Activated naive CD4-positive, alpha-beta T cell treated with Interleukin-2 at 50 U/mL for 16 hours (primary cell): ENCODE measurements around the gene AHNAK.

Source experiments
- DNase-seq: peaks from one replicate; pipeline ENCODE4 v3.0.0-alpha.2; 2020

The AHNAK gene

DNA sequence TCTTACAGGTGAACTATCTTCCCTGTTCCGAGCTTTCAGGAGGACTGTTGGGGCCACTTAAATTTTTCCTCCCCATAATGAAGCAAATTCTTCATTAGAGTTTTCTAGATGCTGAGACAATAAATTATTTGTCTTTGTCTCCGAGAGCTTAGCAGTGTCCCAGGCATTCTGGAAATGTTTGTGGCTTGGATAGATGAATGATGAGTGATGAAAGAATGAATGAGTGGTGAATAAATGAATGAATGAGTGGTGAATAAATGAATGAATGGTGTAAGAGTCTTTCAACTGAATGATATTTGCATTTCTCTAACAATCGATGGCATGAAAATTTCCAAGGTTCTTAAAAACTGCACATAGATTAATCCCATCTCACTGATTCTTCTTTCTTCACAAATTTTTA, 52.8 kb downstream of the AHNAK start:
- no peak for DNase-seq

- DNase-seq = no peak
Measured at GRCh38 chr11:62492586-62492985, 54.0 kb downstream of the AHNAK start.

- no peak for DNase-seq
Measured at GRCh38 chr11:62491571-62492329, 54.9 kb downstream of the AHNAK start.

DNA sequence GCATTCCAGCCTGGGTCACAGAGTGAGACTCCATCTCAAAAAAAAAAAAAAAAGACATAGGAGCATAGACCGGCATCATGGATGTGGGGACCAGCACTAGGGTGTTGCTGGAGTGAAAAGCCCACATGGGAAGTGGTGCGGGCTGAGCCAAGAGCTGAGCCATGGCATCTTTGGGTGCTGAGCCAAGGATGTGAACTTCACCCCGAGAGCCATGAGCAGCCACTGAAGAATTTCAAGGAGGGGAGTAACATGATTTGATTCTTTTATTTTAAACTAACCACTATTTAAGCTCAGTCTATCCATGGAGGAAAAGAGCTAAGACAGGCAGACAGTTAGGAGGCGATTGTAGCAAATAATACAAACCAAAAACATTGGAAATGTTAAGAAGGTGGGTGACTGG, 57.4 kb downstream of the AHNAK start:
- DNase-seq = no peak

GRCh38 chr11:62487738-62488551, 58.7 kb downstream of the AHNAK start:
- no peak for DNase-seq

GRCh38 chr11:62487136-62487535, 59.5 kb downstream of the AHNAK start:
- DNase-seq = no peak

GRCh38 chr11:62484352-62484751, 62.3 kb downstream of the AHNAK start:
- no peak for DNase-seq

- DNase-seq = no peak
Measured at GRCh38 chr11:62482753-62483152, 63.9 kb downstream of the AHNAK start.

GRCh38 chr11:62479631-62480201, 66.9 kb downstream of the AHNAK start:
- no peak for DNase-seq

- no peak for DNase-seq
Measured at GRCh38 chr11:62477927-62478326, 68.7 kb downstream of the AHNAK start.

DNA sequence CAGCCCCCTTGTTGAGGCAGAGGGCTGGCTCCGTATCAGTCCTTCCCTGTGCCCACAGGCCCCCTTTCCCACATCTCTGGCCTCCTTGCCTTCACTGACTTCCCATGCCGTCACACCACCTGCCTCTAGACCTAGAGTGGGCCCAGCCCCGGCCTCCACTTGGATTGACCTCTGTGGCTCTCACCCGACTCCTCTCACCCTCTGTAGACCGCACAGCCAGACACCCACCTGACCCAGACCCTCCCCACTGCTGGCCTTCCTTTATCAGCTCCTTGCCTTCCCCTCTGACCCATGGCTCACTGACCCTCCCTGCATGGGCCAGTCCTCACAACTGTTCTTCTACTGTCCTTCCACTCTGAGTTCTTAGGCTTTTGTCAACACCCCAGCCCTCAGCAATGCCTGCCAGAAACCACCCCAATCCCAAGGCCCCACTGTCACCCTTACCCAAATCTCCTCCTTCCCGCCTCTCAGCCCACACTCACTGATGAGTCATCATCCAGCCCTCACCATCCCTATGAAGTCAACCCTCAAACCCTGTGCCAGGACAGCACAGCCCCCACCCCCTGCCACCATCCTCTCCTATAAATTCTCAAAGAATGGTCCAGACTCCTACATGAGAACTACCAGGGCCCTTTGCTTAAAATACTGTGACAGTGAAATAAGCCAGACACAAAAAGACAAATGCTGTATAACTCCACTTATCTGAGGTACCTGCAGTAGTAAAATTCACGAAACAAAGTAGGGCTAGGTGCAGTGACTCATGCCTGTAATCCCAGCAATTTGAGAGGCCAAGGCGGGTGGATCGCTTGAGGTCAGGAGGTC, 74.3 kb downstream of the AHNAK start:
- DNase-seq = no peak

GRCh38 chr11:62471603-62472002, 75.0 kb downstream of the AHNAK start:
- DNase-seq = no peak

DNA sequence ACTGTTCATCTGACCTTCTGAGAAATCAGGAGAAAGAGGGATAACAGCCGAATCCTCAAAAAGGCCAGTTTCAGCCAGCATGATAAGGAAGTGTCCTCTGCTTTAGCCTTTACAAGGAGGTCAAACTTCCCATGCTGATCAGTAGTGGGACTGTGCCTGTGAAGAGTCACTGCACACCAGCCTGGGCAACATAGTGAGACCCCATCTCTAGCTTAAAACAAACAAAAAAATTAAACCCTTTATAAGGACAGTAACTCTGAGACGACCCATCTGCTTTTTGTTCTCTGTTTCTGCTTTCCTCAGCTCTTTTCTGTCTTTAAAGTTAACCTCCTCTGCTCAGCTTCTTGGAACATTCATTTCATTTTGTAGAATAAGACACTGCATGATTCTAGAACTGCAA, 78.0 kb downstream of the AHNAK start:
- DNase-seq = no peak

- no peak for DNase-seq
Measured at GRCh38 chr11:62466444-62466843, 80.2 kb downstream of the AHNAK start.

DNA sequence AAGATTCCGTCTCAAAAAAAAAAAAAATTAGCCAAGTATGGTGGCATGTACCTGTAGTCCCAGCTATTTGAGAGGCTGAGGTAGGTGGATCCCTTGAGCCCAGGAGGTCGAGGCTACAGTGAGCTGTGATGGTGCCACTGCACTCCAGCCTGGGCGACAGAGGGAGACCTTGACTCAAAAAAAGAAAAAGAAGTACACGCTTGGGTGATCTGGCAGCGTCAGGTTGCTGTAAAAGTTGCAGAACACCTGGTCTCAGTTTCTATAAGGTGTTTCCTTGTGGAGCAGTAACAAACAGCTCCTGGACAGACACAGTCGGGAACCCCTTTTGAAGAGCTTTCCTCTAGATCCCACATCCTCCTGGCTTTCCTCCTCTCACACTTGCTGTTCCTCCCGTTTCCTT, 82.0 kb downstream of the AHNAK start:
- no peak for DNase-seq

GRCh38 chr11:62463121-62463542, 83.5 kb downstream of the AHNAK start:
- no peak for DNase-seq

- DNase-seq = no peak
Measured at GRCh38 chr11:62462508-62462892, 84.1 kb downstream of the AHNAK start.

DNA sequence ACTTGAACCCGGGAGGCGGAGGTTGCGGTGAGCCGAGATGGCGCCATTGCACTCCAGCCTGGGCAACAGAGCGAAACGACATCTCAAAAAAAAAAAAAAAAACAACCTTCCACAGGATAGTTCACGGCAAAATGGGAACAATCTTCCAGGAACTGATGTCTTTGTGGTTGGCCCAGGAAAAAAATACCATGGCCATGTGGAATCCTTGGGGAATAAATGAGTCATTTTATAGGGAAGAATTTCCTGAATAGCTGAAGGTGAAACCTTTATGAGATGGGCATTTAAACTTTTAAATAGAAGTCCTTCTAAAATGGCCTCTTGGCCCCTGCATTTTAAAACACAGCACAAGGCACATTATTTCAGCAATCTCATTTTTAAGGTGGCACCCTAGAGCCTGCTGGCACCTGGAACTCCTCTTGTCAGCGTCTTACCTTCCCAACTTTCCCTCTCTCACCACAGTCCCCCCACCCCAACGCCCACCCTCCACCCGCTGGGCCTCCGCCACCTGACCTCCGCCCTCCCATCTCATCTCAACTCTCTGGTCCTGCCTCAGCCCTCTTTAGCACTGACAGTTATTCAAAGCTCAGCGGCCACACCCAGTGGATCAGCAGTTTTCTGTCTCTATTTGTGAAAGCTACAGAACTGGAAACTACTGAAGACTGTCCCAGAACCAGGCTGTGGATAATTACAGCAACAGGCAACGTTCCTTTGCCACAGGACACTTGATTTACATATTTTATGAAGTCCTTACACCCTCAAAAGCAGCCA, 84.7 kb downstream of the AHNAK start:
- no peak for DNase-seq

GRCh38 chr11:62459080-62459479, 87.5 kb downstream of the AHNAK start:
- no peak for DNase-seq

GRCh38 chr11:62458212-62459002, 88.2 kb downstream of the AHNAK start:
- DNase-seq = no peak

GRCh38 chr11:62457478-62457877, 89.1 kb downstream of the AHNAK start:
- no peak for DNase-seq
